Measurements from ENCODE around the gene RBPJL. TPM values are rescaled to one million over a fixed set of nuclear protein-coding genes. Genes with fewer than 3 reads are reported as not detected.

Gene RBPJL
- total and polyA plus RNA-seq, 2 of the 13 experiments (the other 11 are each of a cell fraction or from before 2014, with no cell fraction given) = not detected

- TF ChIP-seq MLXIP (CRISPR knock-in tag; IDR thresholded peaks at IDR 0.05; ENCODE audit: borderline replicate concordance) (no peak), SMC3 (IDR thresholded peaks at IDR 0.05; ENCODE audit: low read length) (peak; percentile 94), HMGXB4 (CRISPR knock-in tag; IDR thresholded peaks at IDR 0.05; ENCODE audit: borderline replicate concordance in 1 of 2, low read depth in 1 of 2) (peak; percentile 96 to 98; a peak in 3 of 4 replicates), CREB1 (IDR thresholded peaks at IDR 0.05) (peak; percentile 57), CREB1 (CRISPR knock-in tag; IDR thresholded peaks at IDR 0.05) (peak; percentile 90), ZBTB33 (CRISPR knock-in tag; IDR thresholded peaks at IDR 0.05) (peak; percentile 68; the same call in 1 of the 2 replicates), PHF5A (CRISPR knock-in tag; IDR thresholded peaks at IDR 0.05; ENCODE audit: low read depth, unreplicated experiment) (peak; percentile 83), PAWR (CRISPR knock-in tag; IDR thresholded peaks at IDR 0.05; ENCODE audit: borderline replicate concordance) (peak; percentile 99; the same call in 1 of the 2 replicates), ZNF235 (CRISPR knock-in tag; IDR thresholded peaks at IDR 0.05; ENCODE audit: borderline replicate concordance) (peak; percentile 79; the same call in 1 of the 2 replicates), HNF4G (IDR thresholded peaks at IDR 0.05; ENCODE audit: borderline replicate concordance, low read depth, low read length) (no peak), HNF4G (CRISPR knock-in tag; IDR thresholded peaks at IDR 0.05; ENCODE audit: borderline replicate concordance, low read depth) (no peak; the same call in none of the 2 replicates), PHF20 (CRISPR knock-in tag; IDR thresholded peaks at IDR 0.05) (peak; percentile 96), ZNF672 (CRISPR knock-in tag; IDR thresholded peaks at IDR 0.05) (no peak), TBP (CRISPR knock-in tag; IDR thresholded peaks at IDR 0.05) (no peak; the same call in 1 of the 2 replicates), NPAS2 (CRISPR knock-in tag; IDR thresholded peaks at IDR 0.05; ENCODE audit: borderline replicate concordance) (no peak), ZNF275 (CRISPR knock-in tag; IDR thresholded peaks at IDR 0.05; ENCODE audit: borderline replicate concordance) (peak; percentile 90), BRCA1 (CRISPR knock-in tag; IDR thresholded peaks at IDR 0.05) (peak; percentile 90), CCAR2 (optimal IDR thresholded peaks at IDR 0.05; ENCODE audit: low read depth, low read length) (peak; percentile 29), ETV6 (CRISPR knock-in tag; conservative IDR thresholded peaks at IDR 0.05) (peak; percentile 46; the same call in 1 of the 2 replicates), ZC3H4 (CRISPR knock-in tag; IDR thresholded peaks at IDR 0.05; ENCODE audit: borderline replicate concordance) (no peak; the same call in 1 of the 2 replicates), IKZF4 (CRISPR knock-in tag; IDR thresholded peaks at IDR 0.05; ENCODE audit: borderline replicate concordance, low read depth, not compliant biosample characterization) (peak; percentile 68)
These were observed 56.4 kb downstream of the RBPJL start, which contains the start of gene SYS1 (continued) for GRCh38 chr20:45362804-45363610.

Measured in HepG2 (cell line).